Transverse colon (tissue), 3 donors: ENCODE results near the gene EIF3D.

Experiments
- POLR2A ChIP-seq: fragments of 450-650 bp; IDR thresholded peaks from one replicate; pipeline ENCODE4 v1.6.1; 2016; ENCODE audit warnings: antibody characterized with exemption, mild to moderate bottlenecking, moderate library complexity
- TF ChIP-seq, protein P1 (sequence below), 5 experiments: fragments of 200-600 bp in 3 of 5; fragments of 450-650 bp in 2 of 5; sonication (generic) in 3 of 5; IDR thresholded peaks; 1 replicate in 2 of 5; 2 replicates in 3 of 5; pipeline ENCODE4 v1.5.1; 2016 to 2017; ENCODE audit warnings: antibody characterized with exemption in 5 of 5, inconsistent platforms in 3 of 5, mild to moderate bottlenecking in 2 of 5, moderate library complexity in 1 of 5

DNA sequence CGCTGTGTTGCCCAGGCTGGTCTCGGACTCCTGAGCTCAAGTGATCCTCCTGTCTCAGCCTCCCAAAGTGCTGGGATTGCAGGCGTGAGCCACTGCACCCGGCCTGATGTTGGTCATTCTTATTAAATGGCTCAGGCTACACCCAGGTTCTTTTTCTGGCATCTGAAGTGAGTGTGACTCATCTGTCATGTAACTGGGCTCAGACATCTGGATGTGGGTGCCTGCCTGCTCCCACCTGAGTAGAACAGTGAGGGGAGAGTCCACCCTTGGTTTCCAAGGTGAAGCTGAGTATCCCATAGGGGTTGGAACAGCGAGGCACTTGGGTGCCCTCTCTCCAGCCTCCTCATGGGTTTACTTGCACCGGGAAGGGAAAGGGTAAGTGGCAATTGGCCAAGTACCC lies 36.7 kb upstream of the EIF3D start:
- TF ChIP-seq, protein P1, sequence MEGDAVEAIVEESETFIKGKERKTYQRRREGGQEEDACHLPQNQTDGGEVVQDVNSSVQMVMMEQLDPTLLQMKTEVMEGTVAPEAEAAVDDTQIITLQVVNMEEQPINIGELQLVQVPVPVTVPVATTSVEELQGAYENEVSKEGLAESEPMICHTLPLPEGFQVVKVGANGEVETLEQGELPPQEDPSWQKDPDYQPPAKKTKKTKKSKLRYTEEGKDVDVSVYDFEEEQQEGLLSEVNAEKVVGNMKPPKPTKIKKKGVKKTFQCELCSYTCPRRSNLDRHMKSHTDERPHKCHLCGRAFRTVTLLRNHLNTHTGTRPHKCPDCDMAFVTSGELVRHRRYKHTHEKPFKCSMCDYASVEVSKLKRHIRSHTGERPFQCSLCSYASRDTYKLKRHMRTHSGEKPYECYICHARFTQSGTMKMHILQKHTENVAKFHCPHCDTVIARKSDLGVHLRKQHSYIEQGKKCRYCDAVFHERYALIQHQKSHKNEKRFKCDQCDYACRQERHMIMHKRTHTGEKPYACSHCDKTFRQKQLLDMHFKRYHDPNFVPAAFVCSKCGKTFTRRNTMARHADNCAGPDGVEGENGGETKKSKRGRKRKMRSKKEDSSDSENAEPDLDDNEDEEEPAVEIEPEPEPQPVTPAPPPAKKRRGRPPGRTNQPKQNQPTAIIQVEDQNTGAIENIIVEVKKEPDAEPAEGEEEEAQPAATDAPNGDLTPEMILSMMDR (IDR thresholded peaks at IDR 0.05), result no peak
- no peak for TF ChIP-seq POLR2A
